ENCODE results near the gene PDZD2.

DNA sequence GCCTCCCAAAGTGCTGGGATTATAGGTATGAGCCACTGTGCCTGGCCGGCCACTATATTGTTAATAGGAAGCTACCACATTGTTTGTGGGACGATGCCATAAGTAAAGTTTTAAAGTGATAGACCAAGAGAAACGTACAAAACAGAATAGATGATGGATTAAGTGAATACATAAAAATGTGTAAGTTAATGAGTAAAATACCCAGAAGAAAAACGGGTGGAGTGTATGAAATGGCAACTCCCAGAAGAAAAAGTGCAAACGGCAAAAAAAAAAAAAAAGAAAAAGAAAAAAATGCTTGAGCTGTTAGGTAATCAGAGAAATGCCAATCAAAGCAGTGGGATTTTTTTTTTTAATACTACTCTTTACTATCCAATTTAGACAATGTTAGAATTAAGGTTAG, 246.0 kb downstream of the PDZD2 start:
- TF ChIP-seq, protein P1, sequence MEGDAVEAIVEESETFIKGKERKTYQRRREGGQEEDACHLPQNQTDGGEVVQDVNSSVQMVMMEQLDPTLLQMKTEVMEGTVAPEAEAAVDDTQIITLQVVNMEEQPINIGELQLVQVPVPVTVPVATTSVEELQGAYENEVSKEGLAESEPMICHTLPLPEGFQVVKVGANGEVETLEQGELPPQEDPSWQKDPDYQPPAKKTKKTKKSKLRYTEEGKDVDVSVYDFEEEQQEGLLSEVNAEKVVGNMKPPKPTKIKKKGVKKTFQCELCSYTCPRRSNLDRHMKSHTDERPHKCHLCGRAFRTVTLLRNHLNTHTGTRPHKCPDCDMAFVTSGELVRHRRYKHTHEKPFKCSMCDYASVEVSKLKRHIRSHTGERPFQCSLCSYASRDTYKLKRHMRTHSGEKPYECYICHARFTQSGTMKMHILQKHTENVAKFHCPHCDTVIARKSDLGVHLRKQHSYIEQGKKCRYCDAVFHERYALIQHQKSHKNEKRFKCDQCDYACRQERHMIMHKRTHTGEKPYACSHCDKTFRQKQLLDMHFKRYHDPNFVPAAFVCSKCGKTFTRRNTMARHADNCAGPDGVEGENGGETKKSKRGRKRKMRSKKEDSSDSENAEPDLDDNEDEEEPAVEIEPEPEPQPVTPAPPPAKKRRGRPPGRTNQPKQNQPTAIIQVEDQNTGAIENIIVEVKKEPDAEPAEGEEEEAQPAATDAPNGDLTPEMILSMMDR (IDR thresholded peaks at IDR 0.05; ENCODE audit: poor library complexity): no peak
- TF ChIP-seq EZH2 (IDR thresholded peaks at IDR 0.05; ENCODE audit: borderline replicate concordance): no peak

All from hepatocyte (in vitro differentiated cells).